Karpas-422 (cell line): ENCODE measurements around the gene OR13C4. TPM values are rescaled to one million over a fixed set of nuclear protein-coding genes. Genes with fewer than 3 reads are reported as not detected.

Experiments used
- DNase-seq: peaks from one replicate; pipeline ENCODE4 v3.0.0-alpha.2; 2015
- H2AFZ ChIP-seq: fragments of 200-600 bp; sonication (generic); 2 replicates; pipeline ENCODE4 v1.6.1; 2014; ENCODE audit warnings: antibody characterized with exemption, low read length, mixed read lengths
- H3K27ac ChIP-seq: fragments of 200-600 bp; sonication (generic); 2 replicates; pipeline ENCODE4 v1.5.1; 2014; ENCODE audit warnings: mild to moderate bottlenecking, low read length, moderate library complexity
- H3K27me3 ChIP-seq: fragments of 200-600 bp; sonication (generic); 2 replicates; pipeline ENCODE4 v1.6.1; 2014; ENCODE audit warnings: low read length, mixed read lengths
- H3K36me3 ChIP-seq: fragments of 200-600 bp; sonication (generic); 2 replicates; pipeline ENCODE4 v1.6.1; 2014; ENCODE audit warnings: low read length, mixed read lengths; ENCODE audit not compliant: insufficient read depth
- H3K4me1 ChIP-seq: fragments of 200-600 bp; sonication (generic); 2 replicates; pipeline ENCODE4 v1.6.1; 2014; ENCODE audit warnings: mild to moderate bottlenecking, low read length, mixed read lengths
- H3K4me2 ChIP-seq: fragments of 200-600 bp; sonication (generic); 2 replicates; pipeline ENCODE4 v1.6.1; 2014; ENCODE audit warnings: low read length, low read depth, mild to moderate bottlenecking; ENCODE audit not compliant: poor library complexity, severe bottlenecking
- H3K4me3 ChIP-seq: fragments of 200-600 bp; sonication (generic); 2 replicates; pipeline ENCODE4 v1.5.1; 2014; ENCODE audit warnings: mild to moderate bottlenecking, antibody characterized with exemption, low read length, mixed read lengths
- H3K79me2 ChIP-seq: fragments of 200-600 bp; sonication (generic); 2 replicates; pipeline ENCODE4 v1.6.1; 2014; ENCODE audit warnings: mild to moderate bottlenecking, low read length, mixed read lengths
- H3K9ac ChIP-seq: fragments of 200-600 bp; sonication (generic); 2 replicates; pipeline ENCODE4 v1.6.0; 2014; ENCODE audit warnings: low read length
- H3K9me2 ChIP-seq: fragments of 200-600 bp; sonication (generic), shearing (Covaris generic); replicated peaks from 2 replicates; pipeline ENCODE4 v1.6.0; 2014; ENCODE audit warnings: mild to moderate bottlenecking, low read length, moderate library complexity; ENCODE audit not compliant: insufficient read depth
- H3K9me3 ChIP-seq: fragments of 300-700, 200-600 bp; sonication (generic); 2 replicates; pipeline ENCODE4 v1.6.1; 2014; ENCODE audit warnings: low read length, mixed read lengths
- H4K20me1 ChIP-seq: fragments of 200-600 bp; sonication (generic); 2 replicates; pipeline ENCODE4 v1.6.1; 2014; ENCODE audit warnings: mild to moderate bottlenecking, antibody characterized with exemption, low read length, low read depth; ENCODE audit not compliant: insufficient read depth
- total RNA-seq: library from RNA; depleted of rRNA; stranded (reverse); fragments of >200 nt; shearing (Covaris generic); gene quantifications from 2 replicates; pipeline ENCODE4 v1.2.3, GENCODE V29; 2014; ENCODE audit warnings: low replicate concordance; rRNA removed

OR13C4 gene
- total RNA-seq, 1 experiment from 2014 or later = not detected

- Histone ChIP-seq H3K36me3 (no peaks in the 10 kb centered on the region), H3K4me2 (no peak overlapping the region), H3K4me1 (no peaks in the 10 kb centered on the region)
Observed at GRCh38 chr9:104485014-104485413, 42.0 kb downstream of the OR13C4 start.

GRCh38 chr9:104482921-104483570 is 44.0 kb downstream of the OR13C4 start:
- Histone ChIP-seq H3K36me3 (no peaks in the 10 kb centered on the region), H3K9me3 (no peaks in the 10 kb centered on the region), H3K27ac (no peak overlapping the region), H3K9me2 (no peaks in the 10 kb centered on the region), H2AFZ (no peak overlapping the region), H3K4me2 (no peak overlapping the region), H3K9ac (no peak overlapping the region), H4K20me1 (no peaks in the 10 kb centered on the region), H3K79me2 (no peaks in the 10 kb centered on the region), H3K4me1 (no peaks in the 10 kb centered on the region), H3K4me3 (no peak overlapping the region), H3K27me3 (no peaks in the 10 kb centered on the region)
- DNase-seq = no peak

More at GRCh38 chr9:104485014-104485413, 42.0 kb downstream of the OR13C4 start:
- Histone ChIP-seq H3K79me2 (no peaks in the 10 kb centered on the region), H3K9me2 (no peaks in the 10 kb centered on the region), H3K4me3 (no peak overlapping the region), H2AFZ (no peak overlapping the region), H3K27ac (no peak overlapping the region), H3K27me3 (no peaks in the 10 kb centered on the region), H3K9me3 (no peaks in the 10 kb centered on the region), H4K20me1 (no peaks in the 10 kb centered on the region), H3K9ac (no peak overlapping the region)
- DNase-seq = no peak

Other genes starting within 250 kb of the OR13C4 start
- not detected in 2 replicates for gene OR13F1, start 22.9 kb downstream of the OR13C4 start, total RNA-seq
- gene OR13C3, start 9.6 kb upstream of the OR13C4 start, total RNA-seq = not detected in 2 replicates
- gene OR13C8, start 42.0 kb upstream of the OR13C4 start, total RNA-seq = not detected in 2 replicates
- not detected in 2 replicates for gene OR13C5, start 72.2 kb upstream of the OR13C4 start, total RNA-seq
- not detected in 2 replicates for gene OR13C2, start 78.4 kb upstream of the OR13C4 start, total RNA-seq
- not detected in 2 replicates for gene OR13C9, start 91.0 kb upstream of the OR13C4 start, total RNA-seq
- not detected in 2 replicates for gene OR13D1, start 167.3 kb upstream of the OR13C4 start, total RNA-seq
- 7.6 and 20.3 TPM in 2 replicates for gene NIPSNAP3A, start 220.5 kb upstream of the OR13C4 start, total RNA-seq
- gene NIPSNAP3B, start 236.9 kb upstream of the OR13C4 start, total RNA-seq = 0.29 and 0.71 TPM in 2 replicates